Activated CD8-positive, alpha-beta T cell treated with anti-CD3 and anti-CD28 coated beads, Interleukin-2, amount 10 ng/mL, durations not matched to agents 7 days and 5 days (primary cell): ENCODE data around the gene NLRP6. TPM values are rescaled to one million over a fixed set of nuclear protein-coding genes. Genes with fewer than 3 reads are reported as not detected.
A peak's percentile ranks its signal among the peaks of the same experiment; 100 is the strongest.

Experiments used
- ATAC-seq: fragments of 150-1000 bp; cut with Tn5 transposase; one replicate; pipeline ENCODE4 v1.10.0; 2021; ENCODE audit warnings: moderate library complexity
- CTCF ChIA-PET: fragments of 350-600 bp; sonication (Branson Sonifier 250); formaldehyde crosslinking; loops from one replicate; lab custom pipeline; 2021; ENCODE audit warnings: antibody characterized with exemption; lab: Charles Lee
- POLR2A ChIA-PET: fragments of 350-600 bp; sonication (Branson Sonifier 250); formaldehyde crosslinking; loops from one replicate; lab custom pipeline; 2021; ENCODE audit warnings: antibody characterized with exemption; lab: Charles Lee
- DNase-seq: peaks from one replicate; pipeline ENCODE4 v3.0.0-alpha.2; 2020
- H3K27ac Mint-ChIP-seq: one replicate; pipeline ENCODE4 v1.8.0; 2021; ENCODE audit warnings: mild to moderate bottlenecking, mixed read lengths
- H3K27me3 Mint-ChIP-seq: one replicate; pipeline ENCODE4 v1.8.0; 2021; ENCODE audit warnings: low read depth, mixed read lengths
- H3K36me3 Mint-ChIP-seq: one replicate; pipeline ENCODE4 v1.8.0; 2021; ENCODE audit warnings: low read depth, mixed read lengths
- H3K4me1 Mint-ChIP-seq: one replicate; pipeline ENCODE4 v1.8.0; 2021; ENCODE audit warnings: low read depth, mixed read lengths
- H3K4me3 Mint-ChIP-seq: one replicate; pipeline ENCODE4 v1.8.0; 2021; ENCODE audit warnings: mild to moderate bottlenecking, mixed read lengths
- H3K9me3 Mint-ChIP-seq: one replicate; pipeline ENCODE4 v1.8.0; 2022; ENCODE audit warnings: mixed read lengths; ENCODE audit not compliant: insufficient read depth
- total RNA-seq, 2 experiments: library from RNA; stranded (reverse); gene quantifications; one replicate each; pipeline ENCODE4 v1.2.3, GENCODE V29; 2021

The NLRP6 gene
- total RNA-seq, 2 experiments from 2014 or later, result 29.7 to 30.8 TPM

GRCh38 chr11:241634-242033, 36.6 kb upstream of the NLRP6 start:
- H3K4me3 Mint-ChIP-seq, result no peak overlapping the region
- H3K36me3 Mint-ChIP-seq, result peaks cover 59% of the 10 kb centered on the region
- DNase-seq (no peak), ATAC-seq (no peak)
- no peaks in the 10 kb centered on the region for H3K9me3 Mint-ChIP-seq
- no peak overlapping the region for H3K27ac Mint-ChIP-seq
- H3K4me1 Mint-ChIP-seq, result peaks cover 55% of the 10 kb centered on the region
- H3K27me3 Mint-ChIP-seq, result no peaks in the 10 kb centered on the region
- CTCF ChIA-PET, result interaction anchor here (0.8 to 7.2 kb wide), 2 partner anchors 9 to 26 kb away, joined by 3 to 86 read pairs; no protein-coding TSS in a partner anchor
- POLR2A ChIA-PET, result no interaction called here

GRCh38 chr11:244376-244775, 33.8 kb upstream of the NLRP6 start:
- Mint-ChIP-seq H3K36me3 (peaks cover 77% of the 10 kb centered on the region), H3K4me3 (no peak overlapping the region), H3K27ac (peak overlapping the region; percentile 21), H3K9me3 (no peaks in the 10 kb centered on the region), H3K4me1 (peaks cover 40% of the 10 kb centered on the region), H3K27me3 (no peaks in the 10 kb centered on the region)
- POLR2A ChIA-PET, result interaction anchor here (2.3 kb wide), 1 partner anchor 23 kb away, joined by 9 read pairs; no protein-coding TSS in a partner anchor
- DNase-seq, result no peak
- no peak for ATAC-seq
- CTCF ChIA-PET, result interaction anchor here (1.0 to 2.0 kb wide), 3 partner anchors 14 to 61 kb away, joined by 3 to 6 read pairs (median 6); no protein-coding TSS in a partner anchor

- POLR2A ChIA-PET, result no interaction called here
- Mint-ChIP-seq H3K27ac (no peak overlapping the region), H3K27me3 (no peaks in the 10 kb centered on the region), H3K9me3 (no peaks in the 10 kb centered on the region), H3K36me3 (peaks cover 83% of the 10 kb centered on the region), H3K4me1 (peaks cover 26% of the 10 kb centered on the region), H3K4me3 (no peak overlapping the region)
- DNase-seq (no peak), ATAC-seq (no peak)
- CTCF ChIA-PET, result interaction anchor here (1.0 to 5.1 kb wide), 9 partner anchors 9 to 270 kb away, joined by 3 to 86 read pairs (median 4); partner anchors contain the start of genes IFITM2, PGGHG, PSMD13 and SIGIRR
Measured at GRCh38 chr11:249062-249461, 29.1 kb upstream of the NLRP6 start.

- ChIA-PET CTCF (interaction anchor here (0.8 to 5.1 kb wide), 37 partner anchors 10 to 268 kb away, joined by 3 to 86 read pairs (median 9); partner anchors contain the start of genes BET1L, IFITM2, IFITM5 and NLRP6), POLR2A (interaction anchor here (0.6 to 3.0 kb wide), 15 partner anchors 11 to 200 kb away, joined by 3 to 36 read pairs (median 5); partner anchors contain the start of genes BET1L, NLRP6, PGGHG and PSMD13)
- no peaks in the 10 kb centered on the region for H3K27me3 Mint-ChIP-seq
- peak overlapping the region; percentile 79 for H3K27ac Mint-ChIP-seq
- H3K4me3 Mint-ChIP-seq, result no peak overlapping the region
- H3K36me3 Mint-ChIP-seq, result peaks cover 77% of the 10 kb centered on the region
- peak; percentile 23 for ATAC-seq
- H3K9me3 Mint-ChIP-seq, result no peaks in the 10 kb centered on the region
- DNase-seq, result no peak
- H3K4me1 Mint-ChIP-seq, result peaks cover 21% of the 10 kb centered on the region
Measured at GRCh38 chr11:250274-250673, 27.9 kb upstream of the NLRP6 start.

- CTCF ChIA-PET, result interaction anchor here (0.8 to 5.1 kb wide), 40 partner anchors 10 to 268 kb away, joined by 3 to 86 read pairs (median 8); partner anchors contain the start of genes BET1L, IFITM2, IFITM5 and NLRP6
- POLR2A ChIA-PET, result interaction anchor here (0.6 to 3.0 kb wide), 16 partner anchors 11 to 285 kb away, joined by 3 to 36 read pairs (median 5); partner anchors contain the start of genes BET1L, HRAS, NLRP6 and PGGHG
- Mint-ChIP-seq H3K27ac (peak overlapping the region; percentile 79), H3K4me1 (peaks cover 21% of the 10 kb centered on the region), H3K4me3 (peak overlapping the region; percentile 29), H3K36me3 (peaks cover 71% of the 10 kb centered on the region), H3K27me3 (peaks cover 2% of the 10 kb centered on the region), H3K9me3 (no peaks in the 10 kb centered on the region)
- ATAC-seq (peak; percentile 97), DNase-seq (peak; percentile 90)
Measured at GRCh38 chr11:250740-251299, 27.4 kb upstream of the NLRP6 start.

- ATAC-seq (no peak), DNase-seq (no peak)
- peak overlapping the region; percentile 40 for H3K27ac Mint-ChIP-seq
- ChIA-PET CTCF (interaction anchor here (0.8 to 5.1 kb wide), 36 partner anchors 9 to 267 kb away, joined by 3 to 86 read pairs (median 10); partner anchors contain the start of genes BET1L, IFITM2, IFITM5 and NLRP6), POLR2A (interaction anchor here (0.6 to 3.0 kb wide), 10 partner anchors 12 to 284 kb away, joined by 3 to 36 read pairs (median 8); partner anchors contain the start of genes HRAS, NLRP6, PGGHG and PSMD13)
- peaks cover 21% of the 10 kb centered on the region for H3K4me1 Mint-ChIP-seq
- H3K9me3 Mint-ChIP-seq, result no peaks in the 10 kb centered on the region
- H3K36me3 Mint-ChIP-seq, result peaks cover 65% of the 10 kb centered on the region
- peaks cover 3% of the 10 kb centered on the region for H3K27me3 Mint-ChIP-seq
- H3K4me3 Mint-ChIP-seq, result no peak overlapping the region
Measured at GRCh38 chr11:251550-251949, 26.7 kb upstream of the NLRP6 start.

GRCh38 chr11:252666-253065, 25.5 kb upstream of the NLRP6 start:
- Mint-ChIP-seq H3K4me1 (peaks cover 21% of the 10 kb centered on the region), H3K27me3 (peaks cover 3% of the 10 kb centered on the region), H3K4me3 (no peak overlapping the region), H3K27ac (no peak overlapping the region), H3K9me3 (no peaks in the 10 kb centered on the region), H3K36me3 (peaks cover 55% of the 10 kb centered on the region)
- ChIA-PET CTCF (interaction anchor here (2.8 to 5.1 kb wide), 6 partner anchors 8 to 198 kb away, joined by 32 to 86 read pairs (median 57); partner anchors contain the start of genes PSMD13, PTDSS2 and SIRT3), POLR2A (interaction anchor here (0.6 to 2.5 kb wide), 2 partner anchors 15 to 78 kb away, joined by 3 to 19 read pairs; no protein-coding TSS in a partner anchor)
- ATAC-seq (no peak), DNase-seq (no peak)

- H3K36me3 Mint-ChIP-seq, result peaks cover 49% of the 10 kb centered on the region
- DNase-seq (no peak), ATAC-seq (no peak)
- POLR2A ChIA-PET, result interaction anchor here (0.6 kb wide), 2 partner anchors 77 to 195 kb away, joined by 3 read pairs; no protein-coding TSS in a partner anchor
- no peak overlapping the region for H3K27ac Mint-ChIP-seq
- H3K9me3 Mint-ChIP-seq, result no peaks in the 10 kb centered on the region
- CTCF ChIA-PET, result no interaction called here
- peaks cover 3% of the 10 kb centered on the region for H3K27me3 Mint-ChIP-seq
- H3K4me1 Mint-ChIP-seq, result peaks cover 21% of the 10 kb centered on the region
- H3K4me3 Mint-ChIP-seq, result no peak overlapping the region
Measured at GRCh38 chr11:253160-253885, 24.9 kb upstream of the NLRP6 start.

GRCh38 chr11:253886-254270, 24.3 kb upstream of the NLRP6 start:
- H3K9me3 Mint-ChIP-seq, result no peaks in the 10 kb centered on the region
- H3K36me3 Mint-ChIP-seq, result peaks cover 44% of the 10 kb centered on the region
- ChIA-PET POLR2A (no interaction called here), CTCF (no interaction called here)
- H3K4me3 Mint-ChIP-seq, result no peak overlapping the region
- peaks cover 21% of the 10 kb centered on the region for H3K4me1 Mint-ChIP-seq
- peaks cover 3% of the 10 kb centered on the region for H3K27me3 Mint-ChIP-seq
- DNase-seq (no peak), ATAC-seq (no peak)
- no peak overlapping the region for H3K27ac Mint-ChIP-seq

- CTCF ChIA-PET, result interaction anchor here (1.1 to 1.2 kb wide), 2 partner anchors 107 to 109 kb away, joined by 3 to 5 read pairs; no protein-coding TSS in a partner anchor
- ATAC-seq, result no peak
- peaks cover 14% of the 10 kb centered on the region for H3K4me1 Mint-ChIP-seq
- POLR2A ChIA-PET, result no interaction called here
- no peak overlapping the region for H3K27ac Mint-ChIP-seq
- H3K36me3 Mint-ChIP-seq, result peaks cover 36% of the 10 kb centered on the region
- DNase-seq, result no peak
- H3K27me3 Mint-ChIP-seq, result peaks cover 3% of the 10 kb centered on the region
- no peak overlapping the region for H3K4me3 Mint-ChIP-seq
- H3K9me3 Mint-ChIP-seq, result no peaks in the 10 kb centered on the region
Measured at GRCh38 chr11:255176-255575, 23.0 kb upstream of the NLRP6 start.

GRCh38 chr11:255816-256215, 22.4 kb upstream of the NLRP6 start:
- Mint-ChIP-seq H3K36me3 (peaks cover 31% of the 10 kb centered on the region), H3K9me3 (no peaks in the 10 kb centered on the region), H3K4me1 (peaks cover 9% of the 10 kb centered on the region), H3K4me3 (no peak overlapping the region), H3K27ac (no peak overlapping the region), H3K27me3 (peaks cover 3% of the 10 kb centered on the region)
- DNase-seq (no peak), ATAC-seq (no peak)
- CTCF ChIA-PET, result interaction anchor here (1.1 to 1.2 kb wide), 2 partner anchors 107 to 108 kb away, joined by 3 to 5 read pairs; no protein-coding TSS in a partner anchor
- POLR2A ChIA-PET, result no interaction called here
